GM19025 (cell line): ENCODE data around the gene TSNAXIP1.
A peak's percentile ranks its signal among the peaks of the same experiment; 100 is the strongest.
"Not testable (repeated sequence)": the region's sequence is repeated elsewhere in the genome, so short reads cannot be mapped to it uniquely, and the experiment has no call there.

Experiments
- ATAC-seq: cut with Tn5 transposase; IDR thresholded peaks from one replicate; pipeline ENCODE4 v1.9.1; 2021; ENCODE audit warnings: mild to moderate bottlenecking, low read depth, moderate library complexity; ENCODE audit not compliant: unreplicated experiment

The TSNAXIP1 gene

GRCh38 chr16:67857547-67858233, 51.0 kb downstream of the TSNAXIP1 start:
- no peak for ATAC-seq

GRCh38 chr16:67858500-67858899, 51.8 kb downstream of the TSNAXIP1 start:
- ATAC-seq = no peak

- no peak for ATAC-seq
These were observed 54.1 kb downstream of the TSNAXIP1 start for GRCh38 chr16:67860589-67861398.

GRCh38 chr16:67861877-67862276, 55.2 kb downstream of the TSNAXIP1 start:
- no peak for ATAC-seq

GRCh38 chr16:67862623-67863583, 56.2 kb downstream of the TSNAXIP1 start:
- ATAC-seq = no peak

- ATAC-seq = not testable (repeated sequence)
These were observed 57.4 kb downstream of the TSNAXIP1 start for GRCh38 chr16:67864044-67864443.

- ATAC-seq = no peak
These were observed 57.9 kb downstream of the TSNAXIP1 start for GRCh38 chr16:67864594-67864993.

- no peak for ATAC-seq
These were observed 58.6 kb downstream of the TSNAXIP1 start for GRCh38 chr16:67865318-67865717.

GRCh38 chr16:67868290-67868689, 61.6 kb downstream of the TSNAXIP1 start:
- ATAC-seq = no peak

- no peak for ATAC-seq
These were observed 63.0 kb downstream of the TSNAXIP1 start for GRCh38 chr16:67869653-67870052.

GRCh38 chr16:67871256-67871655, 64.6 kb downstream of the TSNAXIP1 start:
- no peak for ATAC-seq

- ATAC-seq = no peak
These were observed 65.5 kb downstream of the TSNAXIP1 start for GRCh38 chr16:67872131-67872630.

- peak; percentile 79 for ATAC-seq
These were observed 66.1 kb downstream of the TSNAXIP1 start, which contains the start of gene EDC4 for GRCh38 chr16:67872631-67873434. Gene EDC4, plus strand, starts transcription at chr16:67873052. Its CDS starts 210 bp downstream, at chr16:67873262.

GRCh38 chr16:67873435-67874370, 67.0 kb downstream of the TSNAXIP1 start:
- no peak for ATAC-seq

GRCh38 chr16:67874372-67874771, 67.7 kb downstream of the TSNAXIP1 start:
- no peak for ATAC-seq

- no peak for ATAC-seq
These were observed 70.4 kb downstream of the TSNAXIP1 start for GRCh38 chr16:67877064-67877463.
